Liver (tissue), 9 donors: Measurements from ENCODE around the gene CORO2B. TPM values are rescaled to one million over a fixed set of nuclear protein-coding genes. Genes with fewer than 3 reads are reported as not detected.

Source experiments
- DNase-seq: peaks from one replicate; pipeline ENCODE4 v3.0.0-alpha.2; 2017; ENCODE audit warnings: low spot score
- H3K27ac ChIP-seq, 2 donors: one replicate each; pipeline ENCODE4 v1.7.0; 2013; ENCODE audit warnings: inconsistent platforms in 2 of 2, low read length in 2 of 2, control low read depth in 1 of 2, low read depth in 1 of 2, mild to moderate bottlenecking in 1 of 2
- H3K27me3 ChIP-seq, 4 donors: one replicate each; pipeline versions ENCODE4 v1.6.1 to v1.7.0; 2013; ENCODE audit warnings: low read length in 3 of 4, inconsistent platforms in 1 of 4, mild to moderate bottlenecking in 1 of 4, moderate library complexity in 1 of 4; ENCODE audit not compliant: control insufficient read depth in 4 of 4, insufficient read depth in 4 of 4
- H3K36me3 ChIP-seq, 4 donors: one replicate each; pipeline versions ENCODE4 v1.6.1 to v1.7.0; 2013; ENCODE audit warnings: low read length in 3 of 4, mild to moderate bottlenecking in 3 of 4, low read depth in 1 of 4, moderate library complexity in 1 of 4; ENCODE audit not compliant: control insufficient read depth in 4 of 4, insufficient read depth in 3 of 4
- H3K4me1 ChIP-seq, 4 donors: one replicate each; pipeline versions ENCODE4 v1.6.1 to v1.7.0; 2013; ENCODE audit warnings: low read length in 3 of 4, mild to moderate bottlenecking in 3 of 4, moderate library complexity in 1 of 4; ENCODE audit not compliant: control insufficient read depth in 4 of 4, insufficient read depth in 4 of 4
- H3K4me3 ChIP-seq, 3 donors: one replicate each; pipeline versions ENCODE4 v1.6.1 to v1.7.0; 2013; ENCODE audit warnings: low read length in 3 of 3, control low read depth in 1 of 3, low read depth in 1 of 3, mild to moderate bottlenecking in 1 of 3
- H3K9ac ChIP-seq, 2 donors: one replicate each; pipeline ENCODE4 v1.7.0; 2013; ENCODE audit warnings: low read length in 2 of 2, mild to moderate bottlenecking in 2 of 2, moderate library complexity in 2 of 2, control low read depth in 1 of 2, low read depth in 1 of 2
- H3K9me3 ChIP-seq, 4 donors: one replicate each; pipeline versions ENCODE4 v1.6.1 to v1.7.0; 2013; ENCODE audit warnings: low read length in 3 of 4; ENCODE audit not compliant: control insufficient read depth in 4 of 4
- FOXA1 ChIP-seq: IDR thresholded peaks from 2 replicates; pipeline ENCODE4 v1.6.1; 2016; ENCODE audit warnings: antibody characterized with exemption
- GABPA ChIP-seq, 2 donors: IDR thresholded peaks in 1 of 2; conservative IDR thresholded peaks in 1 of 2; 2 replicates each; pipeline ENCODE4 v1.6.1; 2016; ENCODE audit warnings: antibody characterized with exemption in 2 of 2, mild to moderate bottlenecking in 1 of 2, moderate library complexity in 1 of 2
- HNF4A ChIP-seq, 2 donors: conservative IDR thresholded peaks; 2 replicates each; pipeline ENCODE4 v1.6.1; 2016; ENCODE audit warnings: antibody characterized with exemption in 2 of 2, mild to moderate bottlenecking in 2 of 2
- HNF4G ChIP-seq: IDR thresholded peaks from 2 replicates; pipeline ENCODE4 v1.6.1; 2016; ENCODE audit warnings: antibody characterized with exemption
- JUND ChIP-seq, 2 donors: IDR thresholded peaks; 2 replicates each; pipeline ENCODE4 v1.6.1; 2016; ENCODE audit warnings: antibody characterized with exemption in 2 of 2
- NR2F2 ChIP-seq: IDR thresholded peaks from 2 replicates; pipeline ENCODE4 v1.6.1; 2016; ENCODE audit warnings: antibody characterized with exemption
- RAD21 ChIP-seq, 2 donors: IDR thresholded peaks; 2 replicates each; pipeline ENCODE4 v1.6.1; 2016; ENCODE audit warnings: antibody characterized with exemption in 2 of 2, mild to moderate bottlenecking in 2 of 2
- RXRA ChIP-seq, 2 donors: IDR thresholded peaks; 2 replicates each; pipeline ENCODE4 v1.6.1; 2017 to 2018; ENCODE audit warnings: antibody characterized with exemption in 2 of 2, mild to moderate bottlenecking in 1 of 2
- SP1 ChIP-seq: IDR thresholded peaks from 2 replicates; pipeline ENCODE4 v1.6.1; 2018; ENCODE audit warnings: antibody characterized with exemption, mild to moderate bottlenecking
- TAF1 ChIP-seq: conservative IDR thresholded peaks from 2 replicates; pipeline ENCODE4 v1.6.1; 2016; ENCODE audit warnings: antibody characterized with exemption, mild to moderate bottlenecking
- YY1 ChIP-seq: IDR thresholded peaks from 2 replicates; pipeline ENCODE4 v1.6.1; 2016; ENCODE audit warnings: antibody characterized with exemption, mild to moderate bottlenecking
- WGBS: extraction: QIAGEN DNeasy Blood & Tissue Kit; methylation state at CpG from one replicate; pipeline ENCODE4 v1.1.7; 2013; 5-methylcytosine and 5-hydroxymethylcytosine counted together
- polyA plus RNA-seq, 2 donors: library from polyadenylated mRNA; stranded (reverse) in 1 of 2; unstranded in 1 of 2; fragments of 200-250 nt in 1 of 2; fragments of >200 nt in 1 of 2; fragmentation: Nextera tagmentation in 1 of 2; extraction: Ambion mirVana in 1 of 2; gene quantifications; one replicate each; pipeline versions ENCODE4 v1.2.1 to v1.2.3, GENCODE V29; 2013 to 2015
- total RNA-seq, 2 donors: library from RNA; depleted of rRNA; stranded (reverse); fragments of >200 nt; gene quantifications; one replicate each; pipeline ENCODE4 v1.2.3, GENCODE V29; 2014
- TF ChIP-seq, protein P1 (sequence below): fragments of 150-350 bp; IDR thresholded peaks from 2 replicates; pipeline ENCODE4 v1.5.1; 2017; ENCODE audit warnings: improper control_type of control experiment, low read depth, low read length; ENCODE audit not compliant: missing input control
- TF ChIP-seq, protein P2 (sequence below): IDR thresholded peaks from 2 replicates; pipeline ENCODE4 v1.6.1; 2016; ENCODE audit warnings: antibody characterized with exemption, mild to moderate bottlenecking
- TF ChIP-seq, protein P3 (sequence below): IDR thresholded peaks from 2 replicates; pipeline ENCODE4 v1.6.1; 2016; ENCODE audit warnings: antibody characterized with exemption
- TF ChIP-seq, protein P4 (sequence below): IDR thresholded peaks from 2 replicates; pipeline ENCODE4 v1.6.1; 2016; ENCODE audit warnings: antibody characterized with exemption
- TF ChIP-seq, protein P5 (sequence below): IDR thresholded peaks from 2 replicates; pipeline ENCODE4 v1.6.1; 2016; ENCODE audit warnings: antibody characterized with exemption
- donor health status: healthy.
- donor health status: healthy.
- donor health status: healthy.
- donor health status: healthy.
- donor health status: healthy.

Gene CORO2B
- total and polyA plus RNA-seq, 4 donors = 0.15 to 0.65 (median 0.52) TPM

DNA sequence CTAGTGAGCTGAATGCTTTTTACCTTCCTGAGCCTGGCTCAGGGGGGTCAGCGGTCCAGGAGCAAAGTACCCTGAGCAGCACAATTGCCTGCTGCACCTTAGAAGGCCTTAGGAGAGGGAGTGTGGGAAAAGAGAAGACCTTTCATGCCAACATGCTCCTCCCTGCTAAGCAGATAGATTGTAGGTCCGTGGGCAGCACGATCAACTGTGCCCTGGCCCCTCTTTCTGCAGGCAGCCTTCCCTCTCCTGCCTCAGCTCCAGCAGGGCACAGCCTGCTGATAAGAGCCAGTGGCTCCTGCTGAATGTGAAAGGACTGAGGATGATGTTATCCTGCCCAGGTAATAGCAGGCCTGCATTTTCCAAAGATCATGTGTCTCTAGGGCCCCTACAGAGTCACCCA, 4.1 kb downstream of the CORO2B start:
- no peak overlapping the region for H3K9ac ChIP-seq
- H3K9me3 ChIP-seq = no peaks in the 10 kb centered on the region
- H3K27ac ChIP-seq = no peak overlapping the region
- TF ChIP-seq, protein P1, sequence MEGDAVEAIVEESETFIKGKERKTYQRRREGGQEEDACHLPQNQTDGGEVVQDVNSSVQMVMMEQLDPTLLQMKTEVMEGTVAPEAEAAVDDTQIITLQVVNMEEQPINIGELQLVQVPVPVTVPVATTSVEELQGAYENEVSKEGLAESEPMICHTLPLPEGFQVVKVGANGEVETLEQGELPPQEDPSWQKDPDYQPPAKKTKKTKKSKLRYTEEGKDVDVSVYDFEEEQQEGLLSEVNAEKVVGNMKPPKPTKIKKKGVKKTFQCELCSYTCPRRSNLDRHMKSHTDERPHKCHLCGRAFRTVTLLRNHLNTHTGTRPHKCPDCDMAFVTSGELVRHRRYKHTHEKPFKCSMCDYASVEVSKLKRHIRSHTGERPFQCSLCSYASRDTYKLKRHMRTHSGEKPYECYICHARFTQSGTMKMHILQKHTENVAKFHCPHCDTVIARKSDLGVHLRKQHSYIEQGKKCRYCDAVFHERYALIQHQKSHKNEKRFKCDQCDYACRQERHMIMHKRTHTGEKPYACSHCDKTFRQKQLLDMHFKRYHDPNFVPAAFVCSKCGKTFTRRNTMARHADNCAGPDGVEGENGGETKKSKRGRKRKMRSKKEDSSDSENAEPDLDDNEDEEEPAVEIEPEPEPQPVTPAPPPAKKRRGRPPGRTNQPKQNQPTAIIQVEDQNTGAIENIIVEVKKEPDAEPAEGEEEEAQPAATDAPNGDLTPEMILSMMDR = no peak
- no peak for TF ChIP-seq RXRA (IDR thresholded peaks at IDR 0.05)
- TF ChIP-seq, protein P2, sequence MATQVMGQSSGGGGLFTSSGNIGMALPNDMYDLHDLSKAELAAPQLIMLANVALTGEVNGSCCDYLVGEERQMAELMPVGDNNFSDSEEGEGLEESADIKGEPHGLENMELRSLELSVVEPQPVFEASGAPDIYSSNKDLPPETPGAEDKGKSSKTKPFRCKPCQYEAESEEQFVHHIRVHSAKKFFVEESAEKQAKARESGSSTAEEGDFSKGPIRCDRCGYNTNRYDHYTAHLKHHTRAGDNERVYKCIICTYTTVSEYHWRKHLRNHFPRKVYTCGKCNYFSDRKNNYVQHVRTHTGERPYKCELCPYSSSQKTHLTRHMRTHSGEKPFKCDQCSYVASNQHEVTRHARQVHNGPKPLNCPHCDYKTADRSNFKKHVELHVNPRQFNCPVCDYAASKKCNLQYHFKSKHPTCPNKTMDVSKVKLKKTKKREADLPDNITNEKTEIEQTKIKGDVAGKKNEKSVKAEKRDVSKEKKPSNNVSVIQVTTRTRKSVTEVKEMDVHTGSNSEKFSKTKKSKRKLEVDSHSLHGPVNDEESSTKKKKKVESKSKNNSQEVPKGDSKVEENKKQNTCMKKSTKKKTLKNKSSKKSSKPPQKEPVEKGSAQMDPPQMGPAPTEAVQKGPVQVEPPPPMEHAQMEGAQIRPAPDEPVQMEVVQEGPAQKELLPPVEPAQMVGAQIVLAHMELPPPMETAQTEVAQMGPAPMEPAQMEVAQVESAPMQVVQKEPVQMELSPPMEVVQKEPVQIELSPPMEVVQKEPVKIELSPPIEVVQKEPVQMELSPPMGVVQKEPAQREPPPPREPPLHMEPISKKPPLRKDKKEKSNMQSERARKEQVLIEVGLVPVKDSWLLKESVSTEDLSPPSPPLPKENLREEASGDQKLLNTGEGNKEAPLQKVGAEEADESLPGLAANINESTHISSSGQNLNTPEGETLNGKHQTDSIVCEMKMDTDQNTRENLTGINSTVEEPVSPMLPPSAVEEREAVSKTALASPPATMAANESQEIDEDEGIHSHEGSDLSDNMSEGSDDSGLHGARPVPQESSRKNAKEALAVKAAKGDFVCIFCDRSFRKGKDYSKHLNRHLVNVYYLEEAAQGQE = no peak
- no peak for TF ChIP-seq YY1
- no peaks in the 10 kb centered on the region for H3K36me3 ChIP-seq
- peaks cover 2 to 13% (median 8%) of the 10 kb centered on the region in 4 donors for H3K4me1 ChIP-seq
- no peak overlapping the region for H3K4me3 ChIP-seq
- 94% methylated on average over 3 of the region's 3 CpGs for WGBS
- no peak for DNase-seq
- peaks cover 0 to 4% (median 1%) of the 10 kb centered on the region in 4 donors for H3K27me3 ChIP-seq

DNA sequence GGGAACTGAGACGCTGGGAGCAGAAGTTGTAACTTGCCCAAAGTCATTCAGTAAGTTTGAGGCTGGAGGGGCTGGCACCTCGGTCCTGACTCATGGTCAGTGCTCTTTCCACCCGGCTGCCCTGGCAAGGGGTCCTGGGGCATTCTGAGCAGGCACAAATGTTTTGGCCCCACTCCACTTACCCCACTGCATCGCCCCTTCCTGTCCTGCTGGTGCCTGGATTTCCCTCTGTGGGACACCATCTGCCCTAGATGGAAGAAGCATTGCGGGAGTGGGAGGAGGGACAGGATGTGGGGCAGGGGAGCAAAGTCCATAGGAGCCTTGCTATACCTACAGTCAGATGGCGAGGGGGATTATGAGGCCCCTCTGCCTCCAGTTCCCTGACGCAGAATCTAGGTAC, 4.5 kb downstream of the CORO2B start:
- TF ChIP-seq HNF4A (conservative IDR thresholded peaks at IDR 0.05) (no peak), HNF4G (no peak), GABPA (IDR thresholded peaks at IDR 0.05 in 1 of 2, conservative IDR thresholded peaks at IDR 0.05 in 1 of 2) (no peak), RXRA (IDR thresholded peaks at IDR 0.05) (no peak), JUND (IDR thresholded peaks at IDR 0.05) (no peak), TAF1 (no peak)
- TF ChIP-seq, protein P3, sequence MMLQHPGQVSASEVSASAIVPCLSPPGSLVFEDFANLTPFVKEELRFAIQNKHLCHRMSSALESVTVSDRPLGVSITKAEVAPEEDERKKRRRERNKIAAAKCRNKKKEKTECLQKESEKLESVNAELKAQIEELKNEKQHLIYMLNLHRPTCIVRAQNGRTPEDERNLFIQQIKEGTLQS = no peak
- no peak for DNase-seq
- H3K4me1 ChIP-seq = peaks cover under 1 to 9% (median 5%) of the 10 kb centered on the region in 4 donors
- H3K9me3 ChIP-seq = no peaks in the 10 kb centered on the region
- no peaks in the 10 kb centered on the region for H3K36me3 ChIP-seq
- H3K9ac ChIP-seq = no peak overlapping the region
- peaks cover 0 to 4% (median 0%) of the 10 kb centered on the region in 4 donors for H3K27me3 ChIP-seq
- H3K4me3 ChIP-seq = no peak overlapping the region
- H3K27ac ChIP-seq = no peak overlapping the region
- 88% methylated on average over 7 of the region's 7 CpGs for WGBS

DNA sequence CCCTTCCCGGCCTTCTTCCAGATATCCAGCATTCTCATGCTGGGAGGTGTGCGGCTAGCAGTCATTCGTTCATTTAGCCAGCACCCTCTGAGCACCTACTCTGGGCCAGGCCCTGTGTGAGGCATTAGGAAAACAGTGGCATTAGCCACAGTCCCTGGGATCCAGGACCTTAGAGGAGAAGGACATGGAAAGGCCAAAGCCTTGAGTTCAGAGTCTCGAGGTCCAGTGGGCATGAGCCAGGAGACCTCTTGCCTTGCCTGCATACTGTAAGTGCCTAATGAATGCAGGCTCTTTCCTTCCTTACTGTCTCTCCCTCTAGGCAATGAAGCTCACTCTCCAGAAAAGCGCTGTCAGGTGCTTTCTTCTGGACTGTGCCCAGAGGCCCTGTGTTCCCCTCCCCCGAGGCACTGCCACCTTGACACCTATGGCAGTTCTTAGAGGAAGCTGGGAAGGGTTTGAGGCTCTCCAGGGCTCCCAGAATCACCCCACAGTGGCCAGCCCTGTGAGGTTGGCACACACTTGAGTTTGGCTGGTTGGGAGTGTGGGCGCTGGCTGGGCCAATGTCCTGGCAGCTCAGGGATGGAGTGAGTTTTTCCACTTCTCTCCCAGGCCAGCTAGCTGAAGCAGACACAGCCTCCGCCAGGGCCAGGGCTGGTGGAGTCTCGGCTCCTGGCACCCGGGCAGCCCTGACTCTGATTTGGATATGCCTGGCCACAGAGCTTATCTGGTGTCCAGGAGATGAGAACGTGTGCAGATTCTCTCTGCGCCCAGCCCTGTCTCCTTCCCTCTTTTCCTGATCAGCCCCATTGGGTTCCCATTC, 5.4 kb downstream of the CORO2B start:
- H3K27me3 ChIP-seq = peaks cover 0 to 4% (median 0%) of the 10 kb centered on the region in 4 donors
- no peak overlapping the region for H3K9ac ChIP-seq
- H3K4me1 ChIP-seq = peaks cover 0 to 5% (median 3%) of the 10 kb centered on the region in 4 donors
- H3K4me3 ChIP-seq = no peak overlapping the region
- H3K36me3 ChIP-seq = no peaks in the 10 kb centered on the region
- H3K9me3 ChIP-seq = no peaks in the 10 kb centered on the region
- TF ChIP-seq FOXA1 (no peak), RAD21 (IDR thresholded peaks at IDR 0.05) (no peak), YY1 (no peak), HNF4G (no peak), GABPA (IDR thresholded peaks at IDR 0.05 in 1 of 2, conservative IDR thresholded peaks at IDR 0.05 in 1 of 2) (no peak), SP1 (no peak), NR2F2 (no peak), JUND (IDR thresholded peaks at IDR 0.05) (no peak), HNF4A (conservative IDR thresholded peaks at IDR 0.05) (no peak), RXRA (IDR thresholded peaks at IDR 0.05) (no peak)
- TF ChIP-seq, protein P4, sequence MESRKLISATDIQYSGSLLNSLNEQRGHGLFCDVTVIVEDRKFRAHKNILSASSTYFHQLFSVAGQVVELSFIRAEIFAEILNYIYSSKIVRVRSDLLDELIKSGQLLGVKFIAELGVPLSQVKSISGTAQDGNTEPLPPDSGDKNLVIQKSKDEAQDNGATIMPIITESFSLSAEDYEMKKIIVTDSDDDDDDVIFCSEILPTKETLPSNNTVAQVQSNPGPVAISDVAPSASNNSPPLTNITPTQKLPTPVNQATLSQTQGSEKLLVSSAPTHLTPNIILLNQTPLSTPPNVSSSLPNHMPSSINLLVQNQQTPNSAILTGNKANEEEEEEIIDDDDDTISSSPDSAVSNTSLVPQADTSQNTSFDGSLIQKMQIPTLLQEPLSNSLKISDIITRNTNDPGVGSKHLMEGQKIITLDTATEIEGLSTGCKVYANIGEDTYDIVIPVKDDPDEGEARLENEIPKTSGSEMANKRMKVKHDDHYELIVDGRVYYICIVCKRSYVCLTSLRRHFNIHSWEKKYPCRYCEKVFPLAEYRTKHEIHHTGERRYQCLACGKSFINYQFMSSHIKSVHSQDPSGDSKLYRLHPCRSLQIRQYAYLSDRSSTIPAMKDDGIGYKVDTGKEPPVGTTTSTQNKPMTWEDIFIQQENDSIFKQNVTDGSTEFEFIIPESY = no peak
- TF ChIP-seq, protein P5, sequence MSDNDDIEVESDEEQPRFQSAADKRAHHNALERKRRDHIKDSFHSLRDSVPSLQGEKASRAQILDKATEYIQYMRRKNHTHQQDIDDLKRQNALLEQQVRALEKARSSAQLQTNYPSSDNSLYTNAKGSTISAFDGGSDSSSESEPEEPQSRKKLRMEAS = no peak
- TF ChIP-seq, protein P1 = no peak
- H3K27ac ChIP-seq = no peak overlapping the region
- no peak for DNase-seq
- WGBS = 93% methylated on average over 12 of the region's 12 CpGs
